ENCODE data around the gene P2RX5.

P2RX5 gene

GRCh38 chr17:3682033-3682432, 13.9 kb downstream of the P2RX5 start:
- DNase-seq (ENCODE audit: extremely low read depth, low read depth): no peak
- TF ChIP-seq CTCF (IDR thresholded peaks at IDR 0.05; ENCODE audit: low read depth, low read length, missing control alignments): no peak
- no peak overlapping the region for H3K4me3 ChIP-seq (replicated peaks; ENCODE audit: low read depth, low read length)

DNA sequence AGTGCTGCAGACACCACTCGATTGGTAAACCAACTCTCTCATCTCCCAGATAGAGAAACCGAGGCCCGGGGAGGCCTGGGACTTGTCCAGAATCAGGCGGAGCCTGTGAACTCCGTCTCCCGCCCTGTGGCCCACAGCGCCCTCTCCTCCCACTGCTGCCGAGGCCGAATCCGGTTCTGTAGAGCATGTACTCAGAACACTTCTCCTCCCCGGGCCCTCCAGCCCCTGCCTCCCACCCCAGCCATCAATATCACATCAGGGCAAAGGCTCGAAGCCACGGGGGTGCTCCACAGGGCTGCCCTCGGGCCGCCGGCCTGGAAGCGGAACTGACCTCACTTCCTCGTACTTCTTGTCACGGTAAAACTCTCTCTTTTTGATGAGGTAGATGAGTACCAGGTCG, 14.4 kb downstream of the P2RX5 start:
- TF ChIP-seq CTCF (IDR thresholded peaks at IDR 0.05; ENCODE audit: low read depth, low read length, missing control alignments): no peak
- H3K4me3 ChIP-seq (replicated peaks; ENCODE audit: low read depth, low read length): no peak overlapping the region
- no peak for DNase-seq (ENCODE audit: extremely low read depth, low read depth)

DNA sequence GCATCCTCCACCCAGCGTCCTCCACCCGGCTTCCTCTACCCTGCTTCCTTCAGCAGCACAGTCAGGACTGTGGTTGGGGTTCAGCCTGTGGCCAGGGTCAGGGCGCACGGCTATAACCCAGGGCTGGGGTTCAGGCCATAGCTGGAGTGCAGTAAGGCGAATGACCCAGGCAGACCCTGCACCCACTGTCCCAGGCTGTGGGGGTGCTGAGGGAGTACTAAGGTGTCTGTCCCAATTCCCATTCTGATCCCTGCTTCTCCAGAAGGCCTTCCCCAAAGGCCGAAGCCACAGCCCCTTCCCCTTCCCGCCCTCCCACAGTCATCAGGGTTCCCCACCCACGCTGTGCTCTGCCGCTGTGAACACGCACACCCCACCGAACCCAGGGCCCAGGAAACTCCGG, 14.9 kb downstream of the P2RX5 start:
- DNase-seq (ENCODE audit: extremely low read depth, low read depth): no peak
- no peak overlapping the region for H3K4me3 ChIP-seq (replicated peaks; ENCODE audit: low read depth, low read length)
- no peak for TF ChIP-seq CTCF (IDR thresholded peaks at IDR 0.05; ENCODE audit: low read depth, low read length, missing control alignments)

GRCh38 chr17:3679531-3680126, 16.3 kb downstream of the P2RX5 start:
- DNase-seq (ENCODE audit: extremely low read depth, low read depth): no peak
- TF ChIP-seq CTCF (IDR thresholded peaks at IDR 0.05; ENCODE audit: low read depth, low read length, missing control alignments): no peak

GRCh38 chr17:3678821-3679530, 17.0 kb downstream of the P2RX5 start:
- TF ChIP-seq CTCF (IDR thresholded peaks at IDR 0.05; ENCODE audit: low read depth, low read length, missing control alignments): no peak

More at GRCh38 chr17:3679531-3680126, 16.3 kb downstream of the P2RX5 start:
- H3K4me3 ChIP-seq (replicated peaks; ENCODE audit: low read depth, low read length): no peak overlapping the region

DNA sequence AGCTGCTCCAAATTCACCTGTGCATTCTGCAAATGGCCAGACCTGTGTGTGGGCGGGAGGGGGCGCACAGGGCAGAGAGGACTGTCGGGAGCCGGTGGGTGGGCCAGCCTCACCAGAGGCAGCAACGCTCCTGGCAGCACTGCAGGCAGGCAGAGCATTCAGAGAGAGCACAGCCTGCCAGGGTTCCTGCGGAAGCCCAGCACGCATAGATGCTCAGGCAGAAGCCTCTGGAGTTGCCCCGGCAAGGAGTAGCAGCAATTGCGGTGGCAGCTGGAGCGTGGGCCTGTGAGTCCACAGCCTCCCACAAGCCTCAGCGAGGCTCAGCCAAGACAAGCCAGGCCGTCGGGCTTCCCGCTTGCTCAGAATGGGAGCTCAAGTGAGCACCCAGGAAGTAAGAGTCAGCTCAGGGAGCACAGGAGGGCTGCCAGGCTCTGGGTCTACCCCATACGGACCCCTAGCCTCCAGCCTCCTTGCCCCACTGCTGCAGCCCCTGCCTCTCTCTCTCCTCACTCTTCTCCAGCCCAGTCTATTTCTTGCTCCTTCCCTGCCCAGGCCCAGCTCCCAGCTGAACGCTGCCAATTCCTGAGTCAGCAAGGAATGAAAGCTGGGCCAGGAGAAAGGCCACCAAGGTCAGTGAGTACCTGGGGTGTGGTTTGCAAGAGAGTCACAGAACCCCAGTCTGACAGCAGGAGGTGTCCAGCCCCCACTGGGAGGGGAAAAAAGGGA, 17.7 kb downstream of the P2RX5 start:
- no peak for DNase-seq (ENCODE audit: extremely low read depth, low read depth)
- no peak overlapping the region for H3K4me3 ChIP-seq (replicated peaks; ENCODE audit: low read depth, low read length)
- TF ChIP-seq CTCF (IDR thresholded peaks at IDR 0.05; ENCODE audit: low read depth, low read length, missing control alignments): no peak

More at GRCh38 chr17:3678821-3679530, 17.0 kb downstream of the P2RX5 start:
- H3K4me3 ChIP-seq (replicated peaks; ENCODE audit: low read depth, low read length): no peak overlapping the region
- no peak for DNase-seq (ENCODE audit: extremely low read depth, low read depth)
